Peyer's patch (tissue), 4 donors: ENCODE results near the gene ING3. TPM values are rescaled to one million over a fixed set of nuclear protein-coding genes. Genes with fewer than 3 reads are reported as not detected.

Experiments
- DNase-seq, 3 donors: peaks; one replicate each; pipeline ENCODE4 v3.0.0-alpha.2; 2017 to 2019
- H3K27ac ChIP-seq, 4 donors: fragments of 200-600 bp; sonication (generic); one replicate each; pipeline ENCODE4 v1.5.1; 2016 to 2019
- H3K27me3 ChIP-seq, 2 donors: fragments of 200-600 bp; sonication (generic); one replicate each; pipeline ENCODE4 v1.5.1; 2019
- H3K36me3 ChIP-seq, 3 donors: fragments of 200-600 bp; sonication (generic); one replicate each; pipeline ENCODE4 v1.5.1; 2016 to 2019
- H3K4me1 ChIP-seq, 4 donors: fragments of 200-600 bp; sonication (generic); one replicate each; pipeline ENCODE4 v1.5.1; 2016 to 2019
- H3K4me3 ChIP-seq, 4 donors: fragments of 200-600 bp; sonication (generic); 1 replicate in 3 of 4; 2 replicates in 1 of 4; pipeline ENCODE4 v1.5.1; 2016 to 2019; ENCODE audit warnings: mild to moderate bottlenecking in 1 of 4
- H3K9me3 ChIP-seq, 4 donors: fragments of 200-600 bp; sonication (generic); one replicate each; pipeline ENCODE4 v1.5.1; 2016 to 2019; ENCODE audit warnings: mild to moderate bottlenecking in 1 of 4
- CTCF ChIP-seq, 6 experiments: fragments of 450-650 bp in 4 of 6; fragments of 200-600 bp in 2 of 6; sonication (generic) in 1 of 6; IDR thresholded peaks; one replicate each; pipeline ENCODE4 v1.5.1; 2017 to 2019; ENCODE audit warnings: antibody characterized with exemption in 6 of 6, mild to moderate bottlenecking in 3 of 6, moderate library complexity in 1 of 6
- POLR2A ChIP-seq, 2 donors: fragments of 450-650 bp; IDR thresholded peaks; one replicate each; pipeline ENCODE4 v1.5.1; 2017; ENCODE audit warnings: antibody characterized with exemption in 2 of 2, mild to moderate bottlenecking in 2 of 2, moderate library complexity in 2 of 2
- total RNA-seq, 4 donors: library from RNA; depleted of rRNA; stranded (reverse); fragments of >200 nt; gene quantifications; one replicate each; pipeline ENCODE4 v1.1.0, GENCODE V29; 2016

Gene ING3
- total RNA-seq, 4 donors from 2014 or later = 17.9 to 24.8 (median 22.7) TPM

- TF ChIP-seq CTCF (IDR thresholded peaks at IDR 0.05) = no peak
- TF ChIP-seq POLR2A (IDR thresholded peaks at IDR 0.05) = no peak
- H3K27ac ChIP-seq = peak overlapping the region in 1 of 4 donors; percentile 43
- DNase-seq = no peak
These were observed 56.2 kb downstream of the ING3 start for GRCh38 chr7:121006711-121007315.

DNA sequence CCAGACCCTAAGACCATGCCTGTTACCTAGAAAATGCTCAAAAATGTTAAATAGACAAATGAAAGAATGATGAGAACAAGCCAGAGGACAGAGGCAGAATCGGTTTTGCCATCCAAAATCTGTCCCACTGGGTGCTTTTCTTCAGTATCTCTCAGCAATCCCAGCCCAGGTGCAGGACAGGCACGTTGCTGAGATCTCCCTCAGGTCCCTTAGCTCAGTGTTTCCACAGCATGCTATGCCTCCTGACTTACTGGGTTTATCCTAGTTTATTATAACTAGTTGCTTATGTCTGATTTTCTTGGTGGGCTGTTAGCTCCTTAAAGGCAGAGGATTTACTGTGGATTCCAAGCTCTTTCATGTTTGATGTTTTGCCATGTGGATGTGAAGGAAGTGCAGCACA, 58.2 kb downstream of the ING3 start:
- Histone ChIP-seq H3K9me3 (no peaks in the 10 kb centered on the region), H3K27ac (no peak overlapping the region), H3K27me3 (no peaks in the 10 kb centered on the region), H3K36me3 (no peaks in the 10 kb centered on the region), H3K4me1 (no peaks in the 10 kb centered on the region), H3K4me3 (no peak overlapping the region)
- no peak for DNase-seq
- TF ChIP-seq CTCF (IDR thresholded peaks at IDR 0.05) (no peak), POLR2A (IDR thresholded peaks at IDR 0.05) (no peak)

More at GRCh38 chr7:121006711-121007315, 56.2 kb downstream of the ING3 start:
- H3K36me3 ChIP-seq = no peaks in the 10 kb centered on the region
- H3K9me3 ChIP-seq = no peaks in the 10 kb centered on the region
- no peak overlapping the region for H3K4me3 ChIP-seq
- no peaks in the 10 kb centered on the region for H3K4me1 ChIP-seq
- no peaks in the 10 kb centered on the region for H3K27me3 ChIP-seq

GRCh38 chr7:121011401-121011800, 60.8 kb downstream of the ING3 start:
- no peak for TF ChIP-seq CTCF (IDR thresholded peaks at IDR 0.05)
- TF ChIP-seq POLR2A (IDR thresholded peaks at IDR 0.05) = no peak
- no peaks in the 10 kb centered on the region for H3K27me3 ChIP-seq
- no peaks in the 10 kb centered on the region for H3K9me3 ChIP-seq
- H3K36me3 ChIP-seq = no peaks in the 10 kb centered on the region
- no peaks in the 10 kb centered on the region for H3K4me1 ChIP-seq
- DNase-seq = no peak
- H3K27ac ChIP-seq = no peak overlapping the region
- H3K4me3 ChIP-seq = no peak overlapping the region

GRCh38 chr7:121012170-121012874, 61.7 kb downstream of the ING3 start:
- no peak overlapping the region for H3K27ac ChIP-seq
- H3K36me3 ChIP-seq = no peaks in the 10 kb centered on the region
- no peaks in the 10 kb centered on the region for H3K4me1 ChIP-seq
- no peak for DNase-seq
- TF ChIP-seq CTCF (IDR thresholded peaks at IDR 0.05) (no peak), POLR2A (IDR thresholded peaks at IDR 0.05) (no peak)
- H3K9me3 ChIP-seq = no peaks in the 10 kb centered on the region
- H3K4me3 ChIP-seq = no peak overlapping the region
- H3K27me3 ChIP-seq = no peaks in the 10 kb centered on the region

DNA sequence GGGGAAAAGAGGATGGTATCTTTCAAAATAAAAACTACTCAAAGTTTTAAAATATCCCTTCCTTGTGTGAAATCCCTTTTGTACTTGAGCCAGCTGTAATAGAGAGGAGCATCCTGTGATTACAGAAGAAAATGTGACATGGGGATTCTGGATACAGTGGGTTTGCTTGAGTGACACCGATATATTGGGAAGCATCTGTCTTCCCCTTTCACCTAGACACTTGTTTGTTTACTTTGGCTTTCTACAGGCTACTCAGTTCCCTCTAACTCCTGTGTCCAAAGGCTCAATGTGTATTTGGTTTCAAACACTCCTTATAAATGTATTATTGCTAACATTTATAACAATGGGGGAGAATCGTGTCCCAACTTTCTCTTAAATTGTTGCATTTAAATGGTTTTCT, 62.3 kb downstream of the ING3 start:
- no peak overlapping the region for H3K27ac ChIP-seq
- no peak overlapping the region for H3K4me3 ChIP-seq
- no peaks in the 10 kb centered on the region for H3K9me3 ChIP-seq
- TF ChIP-seq POLR2A (IDR thresholded peaks at IDR 0.05) = no peak
- TF ChIP-seq CTCF (IDR thresholded peaks at IDR 0.05) = no peak
- no peaks in the 10 kb centered on the region for H3K4me1 ChIP-seq
- no peak for DNase-seq
- H3K27me3 ChIP-seq = no peaks in the 10 kb centered on the region
- H3K36me3 ChIP-seq = no peaks in the 10 kb centered on the region
